NB4 (cell line): Measurements from ENCODE around the gene APC.

ENCODE experiments used
- CTCF ChIP-seq: IDR thresholded peaks from one replicate; pipeline ENCODE4 v1.5.1; 2012; ENCODE audit warnings: low read depth, low read length
- MAX ChIP-seq: IDR thresholded peaks from 2 replicates; pipeline ENCODE4 v1.6.1; 2011; ENCODE audit warnings: low read depth, low read length
- MYC ChIP-seq: IDR thresholded peaks from 2 replicates; pipeline ENCODE4 v1.6.1; 2011; ENCODE audit warnings: low read depth, low read length
- POLR2A ChIP-seq: IDR thresholded peaks from 2 replicates; pipeline ENCODE4 v1.6.1; 2011; ENCODE audit warnings: mild to moderate bottlenecking; ENCODE audit not compliant: insufficient read length; ENCODE audit errors: extremely low read depth

- TF ChIP-seq POLR2A (no peak), CTCF (no peak), MAX (no peak), MYC (no peak)
Measured at GRCh38 chr5:112886975-112887374, 149.3 kb downstream of the APC start.
